Measurements from ENCODE around the gene PTBP1. TPM values are rescaled to one million over a fixed set of nuclear protein-coding genes. Genes with fewer than 3 reads are reported as not detected.

Gene PTBP1
- polyA plus RNA-seq, 3 donors = 62.4 to 117 (median 81.6) TPM

Small RNAs within 50 kb of the gene (small RNA-seq; reads per million reads assigned to genes)
- not detected for gene MIR3187 (ENCODE audit: insufficient read length, low read depth)

Other genes starting within 250 kb of the PTBP1 start
- 100 to 1,000 TPM; 190 to 431 (median 364) TPM for gene BSG, start 224.9 kb upstream of the PTBP1 start, polyA plus RNA-seq
- gene HCN2, start 207.6 kb upstream of the PTBP1 start, polyA plus RNA-seq = under 1 TPM in 1 of 3 donors, not detected in 2; 0.21 TPM
- 10 to 100 TPM; 16.2 to 40.5 (median 17.6) TPM for gene POLRMT, start 163.9 kb upstream of the PTBP1 start, polyA plus RNA-seq
- not detected for gene FGF22, start 157.6 kb upstream of the PTBP1 start, polyA plus RNA-seq
- gene RNF126, start 134.2 kb upstream of the PTBP1 start, polyA plus RNA-seq = 10 to 100 TPM; 29.1 to 51.6 (median 31.6) TPM
- gene FSTL3, start 121.1 kb upstream of the PTBP1 start, polyA plus RNA-seq = 10 to 100 TPM in 1 of 3 donors, 1 to 10 TPM in 2; 2.5 to 42.1 (median 5.2) TPM
- 1 to 10 TPM in 1 of 3 donors, under 1 TPM in 2; 0.16 to 1.4 (median 0.78) TPM for gene PRSS57, start 102.0 kb upstream of the PTBP1 start, polyA plus RNA-seq
- under 1 TPM in 1 of 3 donors, not detected in 2; 0.23 TPM for gene PALM, start 88.5 kb upstream of the PTBP1 start, polyA plus RNA-seq
- gene MISP, start 46.3 kb upstream of the PTBP1 start, polyA plus RNA-seq = not detected
- 1 to 10 TPM in 1 of 3 donors, not detected in 2; 1.2 TPM for gene PLPPR3, start 24.5 kb downstream of the PTBP1 start, polyA plus RNA-seq
- 1 to 10 TPM; 2.7 to 5.7 (median 4.3) TPM for gene AZU1, start 30.4 kb downstream of the PTBP1 start, polyA plus RNA-seq
- gene PRTN3, start 43.5 kb downstream of the PTBP1 start, polyA plus RNA-seq = under 1 TPM in 1 of 3 donors, not detected in 2; 0.11 TPM
- 1 to 10 TPM in 2 of 3 donors, under 1 TPM in 1; 0.61 to 2.0 (median 1.3) TPM for gene ELANE, start 54.9 kb downstream of the PTBP1 start, polyA plus RNA-seq
- 100 to 1,000 TPM; 272 to 862 (median 654) TPM for gene CFD, start 62.2 kb downstream of the PTBP1 start, polyA plus RNA-seq
- gene MED16, start 95.7 kb downstream of the PTBP1 start, polyA plus RNA-seq = 10 to 100 TPM; 20.7 to 37.4 (median 32.8) TPM
- not detected for gene RNU6-9, start 96.0 kb downstream of the PTBP1 start, polyA plus RNA-seq
- 10 to 100 TPM; 70.8 to 99.9 (median 78.7) TPM for gene R3HDM4, start 115.8 kb downstream of the PTBP1 start, polyA plus RNA-seq
- gene KISS1R, start 119.9 kb downstream of the PTBP1 start, polyA plus RNA-seq = not detected
- 10 to 100 TPM in 1 of 3 donors, 1 to 10 TPM in 2; 2.1 to 41.6 (median 3.2) TPM for gene ARID3A, start 128.6 kb downstream of the PTBP1 start, polyA plus RNA-seq
- 10 to 100 TPM; 21.3 to 52.7 (median 49.9) TPM for gene WDR18, start 186.9 kb downstream of the PTBP1 start, polyA plus RNA-seq
- gene GRIN3B, start 203.0 kb downstream of the PTBP1 start, polyA plus RNA-seq = under 1 TPM in 2 of 3 donors, not detected in 1; 0.13 to 0.27 TPM
- 100 to 1,000 TPM in 1 of 3 donors, 10 to 100 TPM in 2; 37.4 to 417 (median 45.0) TPM for gene TMEM259, start 223.7 kb downstream of the PTBP1 start, polyA plus RNA-seq
- not detected for gene RNU6-2, start 224.1 kb downstream of the PTBP1 start, polyA plus RNA-seq
- gene CNN2, start 229.2 kb downstream of the PTBP1 start, polyA plus RNA-seq = 100 to 1,000 TPM in 2 of 3 donors, 10 to 100 TPM in 1; 69.9 to 213 (median 144) TPM
- gene ABCA7, start 242.7 kb downstream of the PTBP1 start, polyA plus RNA-seq = 100 to 1,000 TPM in 1 of 3 donors, 1 to 10 TPM in 2; 1.7 to 104 (median 7.8) TPM